HUDEP-2 (cell line): ENCODE data around the gene VWF.
A peak's percentile ranks its signal among the peaks of the same experiment; 100 is the strongest.

Experiments
- DNase-seq, 76 experiments: peaks; one replicate each; lab custom pipeline; 2025; ENCODE audit not compliant: unreplicated experiment in 76 of 76; lab: John Stamatoyannopoulos, UW

VWF gene

DNA sequence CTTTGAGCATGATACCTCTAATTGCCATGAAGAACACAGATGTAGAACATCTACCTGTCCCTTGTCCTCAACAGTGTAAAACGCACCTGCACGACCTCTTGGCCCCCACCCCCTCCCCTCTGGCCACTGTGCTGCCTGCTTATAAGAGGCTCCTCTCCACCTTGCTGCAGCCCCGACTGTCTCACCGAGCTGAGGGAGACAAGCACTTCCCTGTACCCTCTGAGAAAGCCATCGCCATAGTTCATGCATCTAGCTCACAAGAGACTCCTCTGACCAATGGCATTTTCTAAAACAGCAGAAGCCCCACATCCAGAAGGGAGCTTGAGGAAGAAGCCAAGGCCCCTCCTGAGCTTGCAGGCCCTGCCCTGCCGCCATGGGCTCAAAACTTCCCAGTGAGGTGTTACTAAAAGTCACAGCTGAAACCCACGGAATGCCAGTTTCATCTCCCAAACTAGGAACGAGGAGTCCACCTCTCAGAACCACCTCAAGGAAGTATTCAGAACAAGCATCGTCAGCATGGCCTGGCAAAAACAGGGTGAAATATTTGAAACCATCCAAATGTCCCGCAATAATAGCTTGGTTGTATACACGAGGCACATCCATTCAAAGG is 157.9 kb downstream of the VWF start:
- no peak for DNase-seq

DNA sequence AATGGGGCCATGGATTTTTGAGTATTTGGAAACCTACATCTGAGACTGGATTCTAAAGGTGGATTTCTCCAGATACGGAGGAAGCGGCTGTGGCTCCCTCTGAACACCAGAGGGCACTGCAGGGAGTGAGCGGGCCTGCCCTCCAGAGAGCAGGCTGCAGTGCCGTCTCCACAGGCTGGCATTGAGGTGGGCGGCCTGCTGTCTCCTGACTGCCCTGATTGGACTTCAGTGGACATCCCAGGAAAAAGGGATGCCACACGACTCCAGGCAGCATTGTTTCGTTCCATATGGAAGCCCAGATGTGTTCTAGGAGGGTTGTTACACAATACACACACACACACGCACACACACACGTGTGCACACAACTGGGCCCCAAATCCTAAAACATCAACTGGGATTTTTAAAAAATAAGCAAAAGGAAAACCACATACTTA is 158.5 kb downstream of the VWF start:
- DNase-seq, result peak in 28 of 76 experiments; percentile 1 to 51 (median 11)

DNA sequence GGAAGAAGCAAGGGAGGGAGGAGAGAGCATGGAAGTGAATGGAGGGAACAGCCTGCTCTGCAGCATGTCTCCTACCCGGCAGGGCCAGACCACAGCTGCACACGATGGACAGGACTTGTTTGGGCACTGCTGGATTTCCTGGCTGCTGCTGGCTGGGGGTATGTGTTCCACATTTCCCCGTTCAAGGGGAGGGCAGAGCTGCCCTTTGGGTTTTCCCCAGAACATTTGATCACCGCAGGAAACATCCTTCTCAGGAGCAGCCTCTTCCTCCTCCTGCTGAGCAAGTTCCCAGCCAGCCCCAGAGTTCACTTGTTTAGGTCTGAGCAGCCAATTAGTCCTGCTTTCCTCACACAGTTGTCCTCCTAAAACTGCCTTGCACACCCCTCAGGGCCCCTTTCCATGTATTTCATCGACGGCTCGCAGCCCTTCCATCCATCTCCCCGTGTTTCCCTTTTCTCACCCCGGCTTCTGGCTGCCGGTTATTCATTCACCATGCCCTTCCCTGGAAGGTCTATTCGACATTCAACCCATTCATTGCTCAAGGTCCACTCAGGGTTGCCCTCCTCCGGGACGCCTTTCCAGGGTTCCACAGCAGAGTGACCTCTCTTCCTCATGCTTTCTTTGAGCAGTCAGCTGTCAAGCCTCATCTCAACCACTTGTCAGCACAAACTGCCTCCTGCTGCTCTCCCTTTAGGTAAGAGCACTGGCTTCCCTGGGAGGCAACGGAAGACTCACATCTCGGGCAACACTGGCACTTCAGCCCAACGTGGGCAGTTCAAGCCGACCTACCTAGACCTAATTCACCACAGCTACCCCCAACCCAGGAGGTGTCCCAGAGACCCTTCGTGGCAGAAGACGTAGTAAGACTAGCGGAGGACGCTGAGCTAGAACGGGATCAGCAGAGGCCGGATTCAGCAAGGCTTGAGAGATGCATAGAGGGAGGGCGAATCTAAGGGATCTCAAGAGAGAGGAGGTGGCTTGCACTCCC is 159.3 kb downstream of the VWF start:
- no peak for DNase-seq

DNA sequence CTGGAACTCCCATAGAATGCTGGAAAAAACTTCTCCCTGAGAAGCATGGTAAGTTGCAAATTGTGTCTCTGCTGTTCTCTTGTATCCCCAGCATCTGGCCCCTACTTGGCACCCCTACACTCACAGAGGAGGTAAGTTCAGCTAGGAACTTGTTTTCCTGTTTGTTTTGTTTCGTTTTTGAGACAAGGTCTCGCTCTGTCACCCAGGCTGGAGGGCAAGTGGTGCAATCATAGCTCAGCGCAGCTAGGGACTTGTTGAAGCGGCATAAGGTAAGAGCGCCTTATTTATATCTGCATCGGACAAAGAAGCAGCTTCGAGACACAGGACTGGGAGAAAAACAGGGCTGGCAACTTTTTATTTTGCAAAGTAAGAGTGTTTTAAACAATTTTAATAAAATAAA is 161.0 kb downstream of the VWF start:
- no peak for DNase-seq

DNA sequence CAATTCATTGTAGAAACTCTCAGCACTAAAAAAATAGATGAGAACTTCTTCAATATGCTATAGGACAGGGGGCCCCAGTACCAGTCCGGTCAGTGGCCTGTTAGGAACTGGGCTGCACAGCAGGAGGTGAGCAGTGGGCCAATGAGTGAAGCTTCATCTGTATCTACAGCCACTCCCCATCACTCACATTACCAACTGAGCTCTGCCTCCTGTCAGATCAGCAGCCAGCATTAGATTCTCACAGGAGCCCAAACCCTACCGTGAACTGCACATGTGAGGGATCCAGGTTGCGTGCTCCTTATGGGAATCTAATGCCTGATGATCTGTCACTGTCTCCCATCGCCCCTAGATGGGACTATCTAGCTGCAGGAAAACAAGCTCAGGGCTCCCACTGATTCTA is 163.7 kb downstream of the VWF start:
- no peak for DNase-seq

DNA sequence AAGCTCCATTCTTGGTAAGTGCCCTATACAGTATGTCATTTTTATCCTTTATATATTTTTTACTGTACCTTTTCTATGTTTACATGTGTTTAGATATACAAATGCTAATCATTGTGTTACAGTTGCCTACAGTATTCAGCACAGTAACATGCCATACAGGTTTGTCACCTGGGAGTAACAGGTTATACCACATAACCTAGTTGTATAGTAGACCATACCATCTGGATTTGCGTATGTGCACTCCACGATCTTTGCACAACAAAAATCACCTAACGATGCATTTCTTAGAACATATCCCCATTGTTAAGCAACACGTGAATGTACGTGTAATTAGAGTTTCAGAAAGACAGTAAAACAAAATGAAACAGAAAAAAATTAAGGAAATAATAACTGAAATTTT is 167.5 kb downstream of the VWF start:
- DNase-seq, result no peak

DNA sequence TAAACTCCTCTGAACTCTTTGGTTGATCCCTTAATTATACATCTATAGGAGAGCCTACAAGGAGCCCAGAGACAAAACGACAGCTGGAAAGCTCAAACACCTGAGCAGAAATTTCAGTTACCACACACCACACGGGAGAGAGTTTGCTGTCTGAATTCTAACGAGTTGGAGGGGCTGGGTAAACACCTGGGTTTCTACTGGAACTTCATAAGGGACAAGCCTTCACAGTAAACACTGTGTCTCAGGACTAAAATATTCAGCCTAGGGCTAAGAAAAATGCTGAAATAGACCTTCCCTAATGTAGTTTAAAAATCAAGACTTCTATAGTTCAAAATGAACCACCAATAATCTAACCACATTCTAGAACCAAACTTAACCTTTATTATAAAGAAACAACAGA is 169.8 kb downstream of the VWF start:
- DNase-seq, result no peak

DNA sequence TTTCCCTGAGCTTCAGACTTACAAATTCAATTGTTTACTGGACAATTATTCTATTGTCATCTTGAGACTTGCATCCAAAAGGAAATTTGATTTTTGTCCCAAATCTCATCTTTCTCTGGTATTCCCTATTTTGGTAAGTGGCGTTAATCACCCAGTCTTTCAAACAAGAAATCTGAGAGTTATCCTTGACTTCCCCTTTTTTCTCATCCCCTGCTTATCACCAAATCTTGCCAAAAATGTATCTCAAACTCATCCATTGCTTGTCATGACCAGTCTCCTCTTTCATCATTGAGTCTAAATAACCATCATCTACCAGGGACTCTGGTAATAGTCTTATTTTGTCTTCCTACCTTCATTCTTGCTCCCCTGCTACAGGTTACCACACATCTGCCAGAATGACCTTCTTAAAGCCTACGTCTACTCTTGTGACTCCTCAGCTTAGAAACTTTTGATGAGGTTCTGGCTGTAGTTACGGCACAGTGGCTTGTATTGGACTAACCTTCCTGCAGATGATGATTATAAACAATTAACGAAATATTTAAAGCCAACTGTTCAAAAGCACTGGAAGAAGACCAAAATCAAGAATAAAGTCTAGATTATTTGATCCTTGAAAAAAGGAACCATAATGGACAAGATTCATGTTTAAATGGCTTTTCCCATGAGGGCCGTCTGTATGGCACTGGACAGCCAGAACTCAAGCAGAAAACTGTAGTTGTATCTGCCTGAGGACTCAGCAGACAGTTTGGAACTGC is 170.5 kb downstream of the VWF start:
- no peak for DNase-seq

DNA sequence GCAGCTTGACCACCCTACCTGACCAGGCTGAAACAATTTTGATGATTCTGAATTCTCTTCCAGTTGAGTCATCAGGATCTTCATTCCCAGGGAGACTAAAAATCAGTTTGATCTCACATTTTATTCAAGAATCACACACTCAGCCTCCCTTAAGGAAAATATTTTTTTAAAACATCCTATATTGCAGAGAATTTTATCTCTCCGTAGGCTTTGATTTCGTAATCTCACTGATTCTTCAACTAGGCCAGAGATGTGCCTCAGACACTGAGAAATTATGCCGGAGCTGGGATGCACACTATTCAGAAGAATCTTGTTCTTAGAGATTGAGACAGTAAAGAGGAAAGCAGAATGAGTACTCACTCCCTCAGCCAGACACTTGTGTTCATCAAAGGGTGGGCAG is 172.4 kb downstream of the VWF start:
- DNase-seq, result no peak

DNA sequence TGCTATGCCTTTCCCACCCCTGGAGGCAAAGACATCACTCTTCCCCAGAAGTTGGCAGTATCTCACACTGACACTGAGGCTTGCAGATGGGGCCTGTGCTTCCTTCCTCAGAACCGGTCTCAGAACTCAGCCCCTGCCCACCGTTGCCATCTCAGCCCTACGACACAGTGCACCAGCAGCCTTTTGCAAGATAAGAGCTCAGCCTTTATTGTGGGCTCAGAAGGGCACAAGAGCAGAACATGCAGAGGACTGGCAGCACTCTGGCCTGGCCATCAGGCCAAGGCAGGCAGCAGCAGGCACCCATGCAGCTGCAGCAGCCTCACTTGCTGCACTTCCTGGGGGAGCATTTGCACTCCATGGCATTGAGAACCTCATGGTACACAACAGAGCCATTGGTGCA is 175.8 kb downstream of the VWF start:
- no peak for DNase-seq

DNA sequence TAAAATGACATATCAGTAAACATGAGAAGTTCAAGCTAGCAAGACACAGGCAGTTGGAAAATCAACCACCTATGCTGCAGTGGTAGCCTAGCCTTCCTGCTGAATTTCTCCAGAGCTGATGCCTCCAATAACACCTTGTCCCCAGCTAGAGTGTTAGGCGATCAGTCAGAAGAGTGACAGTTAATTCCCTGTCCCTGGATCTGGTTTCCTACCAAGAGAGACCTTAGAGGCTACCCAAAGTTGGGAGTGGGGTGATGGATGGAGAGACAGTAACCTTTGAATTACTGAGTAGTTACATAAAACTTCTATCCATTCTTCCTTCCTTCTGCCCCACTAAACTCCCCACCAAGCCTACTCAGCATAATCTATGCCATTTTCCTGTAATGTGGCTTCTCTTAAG is 177.5 kb downstream of the VWF start:
- no peak for DNase-seq

DNA sequence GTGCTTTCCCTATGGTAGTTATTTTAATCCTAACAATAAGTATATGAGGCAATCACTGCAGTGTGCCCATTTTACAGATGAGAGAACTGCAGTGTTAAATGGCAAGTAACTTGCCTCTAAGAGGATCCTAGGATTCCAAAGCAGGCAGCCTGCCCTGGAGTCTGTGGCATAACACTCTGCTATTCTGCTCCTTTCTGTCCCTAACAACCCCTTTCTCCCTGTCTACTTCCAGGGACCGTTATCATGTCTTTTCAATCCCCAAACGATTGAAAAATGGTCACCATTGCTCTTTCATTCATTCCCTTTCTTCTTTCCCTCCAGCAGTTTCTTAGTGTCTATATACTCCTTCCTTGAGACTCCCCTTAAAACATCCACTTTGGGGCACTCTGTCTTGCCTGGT is 178.1 kb downstream of the VWF start:
- no peak for DNase-seq

DNA sequence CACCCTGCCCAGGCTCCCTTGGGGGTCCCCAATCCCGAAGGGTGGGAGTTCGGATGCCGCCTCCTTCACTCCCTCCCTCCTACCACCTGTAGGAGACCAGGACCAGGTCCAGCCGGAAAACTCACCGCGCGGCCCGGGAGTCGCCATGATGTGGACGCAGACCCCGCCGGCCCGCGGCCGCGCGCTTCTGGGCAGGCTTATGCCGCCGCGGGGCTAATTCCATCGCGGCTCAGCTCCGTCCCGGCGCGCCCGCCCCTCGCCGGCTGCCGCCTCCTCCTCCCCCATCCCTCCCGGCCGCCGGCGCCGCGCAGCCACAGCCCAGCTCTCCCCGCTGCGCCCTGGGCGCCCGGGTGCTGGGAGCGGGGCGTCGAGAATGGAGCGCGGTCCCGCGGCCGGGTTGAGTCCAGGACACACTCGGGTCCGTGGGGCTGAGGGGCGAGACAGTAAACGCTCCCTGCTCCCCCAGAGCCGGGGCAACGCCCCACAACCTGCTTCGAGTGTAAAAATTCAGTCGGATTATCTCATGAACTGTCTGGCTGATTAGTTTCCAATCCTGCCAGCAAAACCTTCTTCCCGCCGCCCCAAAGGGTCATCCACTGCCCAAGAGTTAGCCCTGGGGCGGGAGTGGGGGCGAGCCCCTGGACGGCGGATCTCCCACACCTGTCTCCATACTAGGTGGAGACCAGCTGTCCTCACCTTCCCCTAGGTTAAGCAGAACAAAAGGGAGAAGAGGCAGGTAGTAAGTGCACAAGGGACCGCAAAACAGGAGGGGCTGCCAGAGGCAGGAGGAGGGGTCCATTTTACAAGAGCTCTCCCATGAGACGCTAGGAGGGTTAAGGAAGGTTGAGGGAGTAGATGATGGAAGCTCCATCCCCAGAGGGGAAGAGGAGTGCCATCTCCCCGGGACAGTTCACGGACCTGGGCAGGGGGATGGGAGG is 179.1 kb downstream of the VWF start, which contains the start of gene ANO2:
ANO2 (minus strand) TSS at position 189 of the 938 bp plus-strand sequence; CDS start at position 147, 42 bp downstream.
- no peak for DNase-seq

DNA sequence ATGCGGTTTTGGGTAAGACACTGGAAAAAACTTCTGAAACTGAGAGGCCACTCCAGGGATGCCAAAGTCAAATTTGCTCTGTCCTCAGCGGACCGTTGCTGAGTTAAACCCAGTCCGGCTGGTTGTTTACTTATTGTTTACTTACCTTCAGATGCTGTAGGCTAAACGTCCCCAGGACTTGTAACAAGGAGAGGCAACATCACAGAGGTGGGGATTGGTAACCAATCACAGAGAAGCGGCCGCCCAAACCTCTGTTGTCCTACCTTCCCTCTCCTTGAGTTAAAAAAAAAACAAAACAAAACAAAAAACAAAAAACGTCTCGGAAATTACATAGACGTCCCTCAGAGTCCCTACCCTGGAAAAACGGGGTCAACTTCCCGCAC is 179.8 kb downstream of the VWF start:
- DNase-seq, result no peak

DNA sequence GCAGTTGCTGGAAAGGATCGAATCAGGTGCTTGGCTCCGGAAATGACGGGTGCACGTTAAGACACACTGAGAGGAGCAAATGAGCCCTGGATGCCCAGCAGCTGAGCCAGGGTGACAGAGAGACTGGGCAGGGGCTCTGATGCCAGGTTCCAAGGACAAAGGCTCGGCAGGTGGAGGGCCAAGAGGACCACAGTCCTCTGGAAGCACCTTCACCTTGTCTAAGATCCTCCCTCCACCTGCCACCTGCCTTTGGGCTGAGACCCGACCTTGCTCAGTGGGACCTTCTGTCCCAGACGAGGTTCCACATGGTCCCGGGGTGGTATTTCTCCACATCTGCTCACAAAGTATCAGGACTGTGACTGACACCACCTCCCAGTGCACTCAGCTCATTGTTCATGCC is 180.4 kb downstream of the VWF start:
- no peak for DNase-seq

DNA sequence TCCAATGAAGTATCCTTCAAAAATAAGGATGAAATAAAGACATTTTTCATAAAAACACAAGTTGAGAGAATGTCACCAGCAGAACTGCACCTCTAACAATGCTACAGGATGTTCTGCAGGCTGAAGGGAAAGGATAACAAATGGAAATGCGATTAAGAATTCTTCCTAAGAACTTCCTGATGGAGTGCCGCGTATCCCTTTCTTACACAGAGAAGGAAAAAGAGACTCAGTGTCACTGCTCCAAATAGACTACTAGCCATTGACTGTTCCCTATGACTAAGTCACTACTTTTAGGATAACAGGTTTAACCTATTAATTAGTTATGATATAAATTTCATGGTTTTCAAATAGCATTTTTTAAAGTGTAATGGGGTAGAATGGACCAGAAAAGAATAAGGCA is 182.6 kb downstream of the VWF start:
- no peak for DNase-seq

DNA sequence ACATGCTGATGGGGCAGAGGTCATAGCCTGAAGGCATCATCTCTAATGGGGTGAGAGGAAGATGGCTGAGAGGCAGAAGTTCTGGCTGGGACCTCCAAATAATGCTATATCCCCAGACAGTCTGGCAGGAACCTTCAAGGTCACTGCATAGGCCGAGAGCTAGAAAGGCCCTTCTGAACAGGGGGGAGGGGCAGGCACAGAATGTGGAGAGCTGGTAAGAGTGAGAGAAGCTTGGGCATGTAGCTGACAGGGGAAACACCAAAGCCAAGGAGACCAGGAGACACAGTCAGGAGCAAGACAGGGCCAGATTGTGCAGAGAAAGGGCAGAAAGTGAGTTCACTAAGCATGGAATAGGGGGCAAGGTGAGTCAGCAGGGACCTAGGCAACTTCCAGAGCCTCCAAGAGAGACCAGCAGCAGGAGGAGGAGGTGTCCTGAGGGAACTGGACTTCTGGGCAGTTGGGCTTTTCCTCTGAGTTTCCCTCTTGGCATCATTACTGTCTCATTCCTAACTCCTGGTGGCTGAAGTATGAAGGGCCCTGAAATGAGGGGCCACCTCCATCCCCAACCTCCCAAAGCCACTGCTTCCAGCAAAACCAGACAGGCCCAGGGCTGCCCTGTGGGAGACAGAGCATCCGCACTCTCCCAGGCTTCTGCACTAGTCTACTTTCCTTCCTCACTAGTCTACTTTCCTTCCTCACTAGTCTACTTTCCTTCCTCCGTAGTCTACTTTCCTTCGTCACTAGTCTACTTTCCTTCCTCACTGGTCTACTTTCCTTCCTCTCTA is 196.5 kb downstream of the VWF start:
- DNase-seq, result no peak

DNA sequence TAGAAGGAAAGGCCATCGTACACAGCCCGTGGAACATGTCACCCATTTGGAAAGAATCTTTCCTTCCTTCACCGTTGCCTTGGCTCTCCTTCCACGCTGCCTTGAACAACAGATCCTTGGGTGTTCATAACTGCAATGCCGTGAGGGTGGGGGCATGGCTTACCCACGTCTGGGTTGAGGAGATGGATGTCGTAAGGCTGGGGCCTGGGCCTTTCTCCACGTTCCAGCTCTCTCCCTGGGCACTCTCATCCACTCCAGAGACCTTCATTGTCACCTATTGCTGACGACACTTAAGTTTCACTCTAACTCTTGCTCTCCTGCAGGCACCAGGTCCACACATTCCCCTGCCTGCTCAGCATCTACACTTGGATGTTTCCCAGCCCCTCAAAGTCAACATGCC is 198.8 kb downstream of the VWF start:
- DNase-seq, result no peak

DNA sequence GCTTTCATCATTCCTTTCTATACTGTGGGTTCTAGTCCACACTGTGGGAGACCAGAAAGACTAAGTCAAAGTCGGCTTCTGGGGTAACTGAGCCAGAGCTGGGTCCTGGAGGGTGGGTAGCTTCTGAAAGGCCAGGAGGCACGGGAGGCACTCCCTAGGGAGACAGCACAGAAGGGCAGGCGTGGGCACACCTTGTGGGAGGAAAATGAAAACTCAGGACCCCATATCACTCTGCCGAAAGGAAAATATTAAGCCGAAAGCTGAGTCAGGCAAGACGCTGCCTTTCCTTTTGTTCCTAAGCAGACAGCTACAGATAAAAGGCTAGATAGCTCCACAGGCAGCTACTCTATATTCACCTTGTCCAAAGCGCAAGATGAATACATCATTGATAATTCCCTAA is 200.1 kb downstream of the VWF start:
- DNase-seq, result no peak

DNA sequence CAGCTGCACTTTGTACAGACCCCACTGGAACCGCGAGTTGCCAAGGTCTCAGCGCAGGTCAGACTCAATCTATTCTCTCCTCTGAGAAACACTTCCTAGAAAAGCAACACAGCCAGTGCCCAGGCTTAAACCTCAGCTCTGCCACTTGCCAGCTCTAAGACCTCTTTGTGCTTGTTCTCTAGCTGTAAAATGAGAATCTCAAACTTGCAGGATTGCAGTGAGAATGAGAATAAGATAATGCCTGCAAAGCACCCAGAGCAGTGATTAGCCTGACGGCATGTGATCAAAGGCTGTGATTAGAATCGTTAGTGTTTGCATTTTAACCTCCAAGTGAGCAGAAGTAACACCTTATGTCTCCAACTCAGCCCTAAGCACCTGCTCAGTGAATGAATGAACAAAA is 200.7 kb downstream of the VWF start:
- no peak for DNase-seq
